Pancreas (tissue), 10 donors: ENCODE measurements around the gene TSPAN6. TPM values are rescaled to one million over a fixed set of nuclear protein-coding genes. Genes with fewer than 3 reads are reported as not detected.
A peak's percentile ranks its signal among the peaks of the same experiment; 100 is the strongest.

Experiments used
- ATAC-seq, 4 donors: fragments of 200-7000 bp; cut with Tn5 transposase; one replicate each; pipeline versions ENCODE4 v1.8.0 to v1.9.1; 2020; ENCODE audit warnings: mild to moderate bottlenecking in 4 of 4, moderate library complexity in 4 of 4
- DNase-seq, 6 donors: peaks; one replicate each; pipeline ENCODE4 v3.0.0-alpha.2; 2020
- FAIRE-seq: peaks from 2 replicates; lab custom pipeline; 2012; peaks lifted over from hg19 to GRCh38; lab: Jason Lieb, UNC
- H3K27ac ChIP-seq, 4 donors: fragments of 200-600 bp; sonication (generic); 1 replicate in 3 of 4; 2 replicates in 1 of 4; pipeline versions ENCODE4 v1.5.0 to v1.8.0; 2020
- H3K27me3 ChIP-seq, 4 donors: fragments of 200-600 bp; one replicate each; pipeline ENCODE4 v1.8.0; 2021
- H3K36me3 ChIP-seq, 3 donors: fragments of 200-600 bp; sonication (generic) in 1 of 3; one replicate each; pipeline versions ENCODE4 v1.5.0 to v1.8.0; 2020 to 2021
- H3K4me1 ChIP-seq, 3 donors: fragments of 200-600 bp; one replicate each; pipeline ENCODE4 v1.8.0; 2021
- H3K4me3 ChIP-seq, 4 donors: fragments of 200-600 bp; sonication (generic) in 2 of 4; one replicate each; pipeline versions ENCODE4 v1.5.0 to v1.8.0; 2020 to 2021
- H3K9me3 ChIP-seq, 4 donors: fragments of 200-600 bp; one replicate each; pipeline ENCODE4 v1.8.0; 2021
- WGBS, 2 donors: extraction: QIAGEN DNeasy Blood & Tissue Kit; methylation state at CpG; one replicate each; pipeline ENCODE4 v1.1.7; 2013; 5-methylcytosine and 5-hydroxymethylcytosine counted together
- intact Hi-C, 3 donors: fragments of 100-400 bp; cut with DNase I; formaldehyde crosslinking; loops; one replicate each; pipeline versions ENCODE4 v1.11.1 to v1.14.2; 2022
- polyA plus RNA-seq, 2 donors: library from polyadenylated mRNA; stranded (reverse); fragments of 200-250 nt; gene quantifications; one replicate each; pipeline ENCODE4 v1.2.3, GENCODE V29; 2013
- total RNA-seq, 6 donors: library from RNA; stranded (reverse); fragmentation: NEBNext Ultra II Directional in 4 of 6; extraction: Animal tissue kit (Norgen Biotek cat#: 25700) in 4 of 6; gene quantifications; one replicate each; pipeline versions ENCODE4 v1.2.1 to v1.2.4, GENCODE V29; 2021 to 2023
- TF ChIP-seq, protein P1 (sequence below), 4 donors: fragments of 200-600 bp; sonication (generic) in 3 of 4; IDR thresholded peaks; one replicate each; pipeline versions ENCODE4 v1.5.0 to v1.8.0; 2021; ENCODE audit warnings: antibody characterized with exemption in 4 of 4
- donor health status: healthy with polysubstance abuse.
- donor health status: DM: no; HTN: no; CAD: no; lungs with moderate emphysema.
- donor health status: DM: no; HTN: no; CAD: no.
- donor health status: control.
- donor health status: control.
- donor health status: Bipolar disorder and iron deficiency.
- donor health status: DM: yes; HTN: yes; CAD: no.
- donor health status: DM: no; HTN: no; CAD: no.
- donor health status: DM: no; HTN: no; CAD: no.
- donor health status: DM: yes; HTN: yes; CAD: no.

The TSPAN6 gene
- total and polyA plus RNA-seq, 8 donors = 8.6 to 24.3 (median 12.2) TPM

DNA sequence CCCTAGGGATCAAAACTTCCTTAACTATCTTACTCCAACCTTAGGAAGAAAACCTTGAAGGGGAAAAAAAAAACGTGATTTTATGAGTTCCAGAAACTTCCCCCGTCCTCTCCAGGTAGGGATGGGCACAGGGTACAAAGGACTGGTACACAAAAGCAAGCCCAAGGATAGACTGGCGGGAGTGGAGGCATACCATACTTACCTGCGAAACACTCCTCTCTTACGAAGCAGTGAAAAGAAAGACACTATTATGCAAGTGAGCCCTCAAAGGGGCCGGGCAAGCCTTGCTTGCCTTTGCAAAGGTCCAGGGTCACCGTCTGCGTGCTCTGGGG, 651 bp downstream of the TSPAN6 start:
- no peak for DNase-seq
- no peaks in the 10 kb centered on the region for H3K4me1 ChIP-seq
- peak; percentile 57 to 73 (median 68) for ATAC-seq
- H3K9me3 ChIP-seq = no peaks in the 10 kb centered on the region
- H3K27me3 ChIP-seq = peaks cover 0 to 7% (median 1%) of the 10 kb centered on the region in 4 donors
- H3K4me3 ChIP-seq = peak overlapping the region; percentile 32 to 55 (median 46)
- no peak for FAIRE-seq
- 5 to 19% methylated on average over 8 of the region's 8 CpGs for WGBS, 2 donors
- H3K36me3 ChIP-seq = no peaks in the 10 kb centered on the region
- intact Hi-C loops = no loop called here
- peak overlapping the region in 3 of 4 donors; percentile 12 to 53 (median 46) for H3K27ac ChIP-seq
- TF ChIP-seq, protein P1, sequence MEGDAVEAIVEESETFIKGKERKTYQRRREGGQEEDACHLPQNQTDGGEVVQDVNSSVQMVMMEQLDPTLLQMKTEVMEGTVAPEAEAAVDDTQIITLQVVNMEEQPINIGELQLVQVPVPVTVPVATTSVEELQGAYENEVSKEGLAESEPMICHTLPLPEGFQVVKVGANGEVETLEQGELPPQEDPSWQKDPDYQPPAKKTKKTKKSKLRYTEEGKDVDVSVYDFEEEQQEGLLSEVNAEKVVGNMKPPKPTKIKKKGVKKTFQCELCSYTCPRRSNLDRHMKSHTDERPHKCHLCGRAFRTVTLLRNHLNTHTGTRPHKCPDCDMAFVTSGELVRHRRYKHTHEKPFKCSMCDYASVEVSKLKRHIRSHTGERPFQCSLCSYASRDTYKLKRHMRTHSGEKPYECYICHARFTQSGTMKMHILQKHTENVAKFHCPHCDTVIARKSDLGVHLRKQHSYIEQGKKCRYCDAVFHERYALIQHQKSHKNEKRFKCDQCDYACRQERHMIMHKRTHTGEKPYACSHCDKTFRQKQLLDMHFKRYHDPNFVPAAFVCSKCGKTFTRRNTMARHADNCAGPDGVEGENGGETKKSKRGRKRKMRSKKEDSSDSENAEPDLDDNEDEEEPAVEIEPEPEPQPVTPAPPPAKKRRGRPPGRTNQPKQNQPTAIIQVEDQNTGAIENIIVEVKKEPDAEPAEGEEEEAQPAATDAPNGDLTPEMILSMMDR (IDR thresholded peaks at IDR 0.05) = no peak

DNA sequence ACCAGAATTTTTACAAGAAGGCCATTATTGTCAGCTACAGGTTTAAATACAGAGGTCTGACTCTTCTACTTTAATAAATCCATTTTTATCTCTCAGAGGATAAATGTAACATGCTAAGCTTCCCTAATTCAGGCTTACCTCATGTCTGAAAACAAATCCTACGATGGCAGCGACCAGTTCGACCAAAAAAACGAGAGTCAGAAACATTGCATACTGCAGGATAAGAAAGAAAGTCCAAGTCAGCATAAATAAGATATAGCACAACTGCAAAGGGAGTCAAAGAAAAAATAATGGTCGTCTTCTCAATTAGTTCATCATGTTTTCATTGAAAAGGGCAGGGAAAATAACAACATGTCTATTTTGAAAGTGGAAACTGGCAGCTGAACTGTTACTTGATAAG, 1.6 kb downstream of the TSPAN6 start:
- Histone ChIP-seq H3K27me3 (peaks cover 0 to 3% (median 0%) of the 10 kb centered on the region in 4 donors), H3K9me3 (no peaks in the 10 kb centered on the region), H3K4me1 (no peaks in the 10 kb centered on the region), H3K4me3 (no peak overlapping the region), H3K27ac (no peak overlapping the region), H3K36me3 (no peaks in the 10 kb centered on the region)
- DNase-seq (no peak), FAIRE-seq (no peak), ATAC-seq (no peak)
- TF ChIP-seq, protein P1 (IDR thresholded peaks at IDR 0.05) = no peak
- whole genome bisulfite sequencing, 2 donors = 55 to 60% methylated on average over 5 of the region's 5 CpGs
- intact Hi-C loops = no loop called here

- FAIRE-seq (peak; percentile 92), DNase-seq (no peak), ATAC-seq (no peak)
- intact Hi-C loops = no loop called here
- no peaks in the 10 kb centered on the region for H3K9me3 ChIP-seq
- 72 to 86% methylated on average over 5 of the region's 5 CpGs for WGBS, 2 donors
- H3K27me3 ChIP-seq = no peaks in the 10 kb centered on the region
- TF ChIP-seq, protein P1 (IDR thresholded peaks at IDR 0.05) = no peak
- H3K27ac ChIP-seq = no peak overlapping the region
- H3K36me3 ChIP-seq = no peaks in the 10 kb centered on the region
- no peak overlapping the region for H3K4me3 ChIP-seq
- no peaks in the 10 kb centered on the region for H3K4me1 ChIP-seq
Measured at GRCh38 chrX:100625985-100626491, 10.6 kb downstream of the TSPAN6 start.

- DNase-seq (no peak), ATAC-seq (no peak), FAIRE-seq (no peak)
- H3K4me1 ChIP-seq = no peaks in the 10 kb centered on the region
- intact Hi-C loops = no loop called here
- TF ChIP-seq, protein P1 (IDR thresholded peaks at IDR 0.05) = no peak
- H3K27me3 ChIP-seq = no peaks in the 10 kb centered on the region
- H3K36me3 ChIP-seq = no peaks in the 10 kb centered on the region
- H3K4me3 ChIP-seq = no peak overlapping the region
- H3K27ac ChIP-seq = no peak overlapping the region
- WGBS, 2 donors = 65 to 73% methylated on average over 4 of the region's 4 CpGs
- H3K9me3 ChIP-seq = no peaks in the 10 kb centered on the region
Measured at GRCh38 chrX:100623001-100623400, 13.6 kb downstream of the TSPAN6 start.

DNA sequence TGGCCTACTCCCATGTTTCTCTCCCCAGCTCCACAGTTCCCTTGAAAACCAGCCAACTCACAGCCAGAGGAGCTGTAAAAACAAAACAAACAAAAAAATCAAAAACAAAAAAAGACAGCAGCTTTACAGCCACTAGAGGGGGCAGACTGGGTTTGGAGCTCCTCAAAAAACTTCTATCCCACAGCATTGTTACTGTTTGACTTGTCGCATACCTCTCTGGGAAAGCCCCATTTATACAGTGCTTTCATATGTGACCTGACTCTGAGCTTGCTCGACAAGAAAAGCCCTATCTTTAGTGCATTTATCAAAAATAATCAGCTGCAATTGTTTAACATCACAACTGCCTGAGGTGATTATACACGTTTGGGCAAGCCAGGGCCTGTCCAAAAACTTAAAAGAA, 21.6 kb downstream of the TSPAN6 start:
- FAIRE-seq (no peak), ATAC-seq (peak; percentile 28 to 92 (median 76)), DNase-seq (peak in 2 of 6 donors; percentile 10 to 13)
- Histone ChIP-seq H3K27me3 (peaks cover 0 to 18% (median 2%) of the 10 kb centered on the region in 4 donors), H3K36me3 (no peaks in the 10 kb centered on the region), H3K27ac (no peak overlapping the region), H3K4me1 (no peaks in the 10 kb centered on the region), H3K9me3 (no peaks in the 10 kb centered on the region), H3K4me3 (no peak overlapping the region)
- intact Hi-C loops = no loop called here
- TF ChIP-seq, protein P1 (IDR thresholded peaks at IDR 0.05) = peak in 1 of 4 donors; percentile 16
- WGBS, 2 donors = 6 to 7% methylated on average over 3 of the region's 3 CpGs
